SK-N-SH (cell line): ENCODE data around the gene TICAM2. TPM values are rescaled to one million over a fixed set of nuclear protein-coding genes. Genes with fewer than 3 reads are reported as not detected.

Source experiments
- CTCF ChIA-PET: fragments of 300-600, 350-600 bp; formaldehyde crosslinking; extraction: SDS; loops from one replicate; lab custom pipeline; 2021; lab: Yijun Ruan, JAX
- POLR2A ChIA-PET: fragments of 350-600 bp; sonication (Branson Sonifier 250); formaldehyde crosslinking; extraction: SDS; loops from one replicate; lab custom pipeline; 2020; ENCODE audit warnings: antibody characterized with exemption, inconsistent platforms; lab: Yijun Ruan, JAX
- DNase-seq: peaks from one replicate; pipeline ENCODE4 v3.0.0; 2012
- H2AFZ ChIP-seq: fragments of 200-600 bp; sonication (generic); 2 replicates; pipeline ENCODE4 v1.8.1; 2016; ENCODE audit warnings: antibody characterized with exemption, mild to moderate bottlenecking, low read depth
- H3F3A ChIP-seq: fragments of 200-600 bp; sonication (generic); replicated peaks from 2 replicates; pipeline ENCODE3; 2016; ENCODE audit warnings: antibody characterized with exemption, mild to moderate bottlenecking; ENCODE audit not compliant: insufficient read depth
- H3K27ac ChIP-seq, 2 experiments: fragments of 200-500 bp in 1 of 2; fragments of 200-600 bp in 1 of 2; sonication (Bioruptor generic) in 1 of 2; sonication (generic), shearing (Covaris generic) in 1 of 2; 2 replicates each; pipeline versions ENCODE4 v1.5.1 to v1.6.1; 2014 to 2016; ENCODE audit warnings: low read depth in 2 of 2, inconsistent platforms in 1 of 2, low read length in 1 of 2, mild to moderate bottlenecking in 1 of 2, mixed read lengths in 1 of 2
- H3K27me3 ChIP-seq: fragments of 200-600 bp; sonication (generic), shearing (Covaris generic); 2 replicates; pipeline ENCODE4 v1.6.1; 2016; ENCODE audit warnings: mixed run types; ENCODE audit not compliant: insufficient read depth
- H3K36me3 ChIP-seq, 2 experiments: fragments of 200-500 bp in 1 of 2; fragments of 200-600 bp in 1 of 2; sonication (Bioruptor generic) in 1 of 2; sonication (generic) in 1 of 2; replicated peaks in 1 of 2; 2 replicates each; pipeline versions ENCODE3 to v1.5.1; 2014 to 2016; ENCODE audit warnings: low read length in 1 of 2, mild to moderate bottlenecking in 1 of 2; ENCODE audit not compliant: insufficient read depth in 2 of 2, control insufficient read depth in 1 of 2
- H3K4me1 ChIP-seq, 2 experiments: fragments of 200-500 bp in 1 of 2; fragments of 200-600 bp in 1 of 2; sonication (Bioruptor generic) in 1 of 2; sonication (generic), shearing (Covaris generic) in 1 of 2; 2 replicates each; pipeline versions ENCODE4 v1.5.1 to v1.6.1; 2014 to 2016; ENCODE audit warnings: low read depth in 1 of 2, low read length in 1 of 2, mixed run types in 1 of 2; ENCODE audit not compliant: insufficient read depth in 2 of 2, control insufficient read depth in 1 of 2
- H3K4me2 ChIP-seq: fragments of 200-600 bp; sonication (generic), shearing (Covaris generic); 2 replicates; pipeline ENCODE4 v1.6.1; 2017; ENCODE audit warnings: mixed run types
- H3K4me3 ChIP-seq, 2 experiments: fragments of 200-500 bp in 1 of 2; fragments of 200-600 bp in 1 of 2; sonication (Bioruptor generic) in 1 of 2; sonication (generic), shearing (Covaris generic) in 1 of 2; 2 replicates each; pipeline versions ENCODE4 v1.5.1 to v1.8.1; 2014 to 2016; ENCODE audit warnings: low read depth in 2 of 2, inconsistent platforms in 1 of 2, low read length in 1 of 2, mild to moderate bottlenecking in 1 of 2, mixed read lengths in 1 of 2, moderate library complexity in 1 of 2
- H3K79me2 ChIP-seq: fragments of 200-600 bp; sonication (generic); 2 replicates; pipeline ENCODE4 v1.8.1; 2017; ENCODE audit warnings: mild to moderate bottlenecking; ENCODE audit not compliant: insufficient read depth
- H3K9ac ChIP-seq: fragments of 200-600 bp; sonication (generic); 2 replicates; pipeline ENCODE4 v1.6.1; 2017; ENCODE audit warnings: mixed run types
- H3K9me2 ChIP-seq: fragments of 200-600 bp; sonication (generic); 2 replicates; pipeline ENCODE4 v1.6.1; 2017; ENCODE audit warnings: mixed run types
- H3K9me3 ChIP-seq: fragments of 200-600 bp; sonication (generic); 2 replicates; pipeline ENCODE4 v1.6.1; 2017; ENCODE audit warnings: mixed run types, mild to moderate bottlenecking, moderate library complexity
- H4K20me1 ChIP-seq: fragments of 200-600 bp; sonication (generic); 2 replicates; pipeline ENCODE4 v1.6.1; 2017; ENCODE audit warnings: mild to moderate bottlenecking, mixed run types; ENCODE audit not compliant: insufficient read depth
- CHD2 ChIP-seq: fragments of 150-350 bp; IDR thresholded peaks from 2 replicates; pipeline ENCODE4 v1.6.1; 2018; ENCODE audit warnings: low read length; ENCODE audit not compliant: partially characterized antibody
- EZH2phosphoT487 ChIP-seq: fragments of 200-600 bp; sonication (generic); IDR thresholded peaks from 2 replicates; pipeline ENCODE4 v1.6.1; 2017; ENCODE audit warnings: low read depth, mixed run types, mild to moderate bottlenecking, antibody characterized with exemption, moderate library complexity, borderline replicate concordance
- FOXM1 ChIP-seq: IDR thresholded peaks from 2 replicates; pipeline ENCODE4 v1.4.0; 2012; ENCODE audit warnings: low read depth, mild to moderate bottlenecking
- GABPA ChIP-seq: IDR thresholded peaks from 2 replicates; pipeline ENCODE4 v1.4.0; 2012; ENCODE audit warnings: low read depth, mild to moderate bottlenecking
- MEF2A ChIP-seq: IDR thresholded peaks from 2 replicates; pipeline ENCODE4 v1.4.0; 2012; ENCODE audit warnings: low read depth, borderline replicate concordance
- RAD21 ChIP-seq: IDR thresholded peaks from 2 replicates; pipeline ENCODE4 v1.6.1; 2012; ENCODE audit warnings: mild to moderate bottlenecking, low read length
- SMC3 ChIP-seq: IDR thresholded peaks from 2 replicates; pipeline ENCODE4 v1.6.1; 2012; ENCODE audit warnings: low read depth, low read length, improper control_type of control experiment
- TEAD4 ChIP-seq: IDR thresholded peaks from 2 replicates; pipeline ENCODE4 v1.4.0; 2012; ENCODE audit warnings: mild to moderate bottlenecking, borderline replicate concordance; ENCODE audit not compliant: insufficient read depth
- WGBS: methylation state at CpG from one replicate; pipeline ENCODE4 v1.1.6; 2017; ENCODE audit warnings: low lambda C conversion rate; 5-methylcytosine and 5-hydroxymethylcytosine counted together
- polyA plus RNA-seq, 3 experiments: library from polyadenylated mRNA; depleted of rRNA; stranded (reverse); fragments of >200 nt; gene quantifications; 2 replicates each; pipeline ENCODE4 v1.2.3, GENCODE V29; 2012
- TF ChIP-seq, protein P1 (sequence below): IDR thresholded peaks from 2 replicates; pipeline ENCODE4 v1.4.0; 2012; ENCODE audit warnings: low read depth, borderline replicate concordance
- TF ChIP-seq, protein P2 (sequence below): IDR thresholded peaks from 2 replicates; pipeline ENCODE4 v1.4.0; 2012; ENCODE audit warnings: low read depth, borderline replicate concordance
- TF ChIP-seq, protein P3 (sequence below): IDR thresholded peaks from 2 replicates; pipeline ENCODE4 v1.6.1; 2012; ENCODE audit warnings: mild to moderate bottlenecking, low read depth, low read length, moderate library complexity
- TF ChIP-seq, protein P4 (sequence below): IDR thresholded peaks from 2 replicates; pipeline ENCODE4 v1.4.0; 2012; ENCODE audit warnings: low read depth

The TICAM2 gene
- polyA plus RNA-seq, 1 of the 3 experiments (the other 2 are of a cell fraction): not detected

DNA sequence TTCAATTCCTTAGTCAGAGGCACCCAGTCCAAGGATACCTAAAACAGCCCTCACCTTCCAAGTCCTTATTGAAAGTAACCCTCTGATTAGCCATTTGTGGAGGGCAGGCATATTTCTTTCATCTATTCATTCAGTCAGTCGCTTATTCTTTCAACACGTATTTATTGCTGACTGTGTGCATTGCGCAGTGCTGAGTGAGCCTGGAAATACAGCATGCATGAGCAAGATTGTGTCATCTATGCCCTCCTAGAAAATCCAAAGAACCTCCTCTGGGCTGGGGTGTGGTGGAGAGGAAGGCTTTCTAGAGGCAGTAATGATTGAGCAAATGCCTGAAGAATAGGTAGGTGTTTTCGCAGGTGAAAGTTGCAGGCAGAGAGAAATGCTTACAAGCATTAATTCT lies 49.2 kb downstream of the TICAM2 start:
- WGBS: 79% methylated on average over 4 of the region's 4 CpGs
- Histone ChIP-seq H3K4me1 (peaks cover 2 to 9% of the 10 kb centered on the region in 2 experiments; a peak in 2 of 4 replicates), H3K27me3 (no peaks in the 10 kb centered on the region)
- POLR2A ChIA-PET: no interaction called here
- TF ChIP-seq, protein P1, sequence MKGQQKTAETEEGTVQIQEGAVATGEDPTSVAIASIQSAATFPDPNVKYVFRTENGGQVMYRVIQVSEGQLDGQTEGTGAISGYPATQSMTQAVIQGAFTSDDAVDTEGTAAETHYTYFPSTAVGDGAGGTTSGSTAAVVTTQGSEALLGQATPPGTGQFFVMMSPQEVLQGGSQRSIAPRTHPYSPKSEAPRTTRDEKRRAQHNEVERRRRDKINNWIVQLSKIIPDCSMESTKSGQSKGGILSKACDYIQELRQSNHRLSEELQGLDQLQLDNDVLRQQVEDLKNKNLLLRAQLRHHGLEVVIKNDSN: no peak
- TF ChIP-seq, protein P2, sequence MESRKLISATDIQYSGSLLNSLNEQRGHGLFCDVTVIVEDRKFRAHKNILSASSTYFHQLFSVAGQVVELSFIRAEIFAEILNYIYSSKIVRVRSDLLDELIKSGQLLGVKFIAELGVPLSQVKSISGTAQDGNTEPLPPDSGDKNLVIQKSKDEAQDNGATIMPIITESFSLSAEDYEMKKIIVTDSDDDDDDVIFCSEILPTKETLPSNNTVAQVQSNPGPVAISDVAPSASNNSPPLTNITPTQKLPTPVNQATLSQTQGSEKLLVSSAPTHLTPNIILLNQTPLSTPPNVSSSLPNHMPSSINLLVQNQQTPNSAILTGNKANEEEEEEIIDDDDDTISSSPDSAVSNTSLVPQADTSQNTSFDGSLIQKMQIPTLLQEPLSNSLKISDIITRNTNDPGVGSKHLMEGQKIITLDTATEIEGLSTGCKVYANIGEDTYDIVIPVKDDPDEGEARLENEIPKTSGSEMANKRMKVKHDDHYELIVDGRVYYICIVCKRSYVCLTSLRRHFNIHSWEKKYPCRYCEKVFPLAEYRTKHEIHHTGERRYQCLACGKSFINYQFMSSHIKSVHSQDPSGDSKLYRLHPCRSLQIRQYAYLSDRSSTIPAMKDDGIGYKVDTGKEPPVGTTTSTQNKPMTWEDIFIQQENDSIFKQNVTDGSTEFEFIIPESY: no peak
- no peak for TF ChIP-seq TEAD4
- TF ChIP-seq FOXM1: no peak
- no peak for TF ChIP-seq GABPA
- TF ChIP-seq CHD2: no peak
- TF ChIP-seq SMC3: no peak
- TF ChIP-seq RAD21: no peak
- no peak for TF ChIP-seq MEF2A
- TF ChIP-seq, protein P3, sequence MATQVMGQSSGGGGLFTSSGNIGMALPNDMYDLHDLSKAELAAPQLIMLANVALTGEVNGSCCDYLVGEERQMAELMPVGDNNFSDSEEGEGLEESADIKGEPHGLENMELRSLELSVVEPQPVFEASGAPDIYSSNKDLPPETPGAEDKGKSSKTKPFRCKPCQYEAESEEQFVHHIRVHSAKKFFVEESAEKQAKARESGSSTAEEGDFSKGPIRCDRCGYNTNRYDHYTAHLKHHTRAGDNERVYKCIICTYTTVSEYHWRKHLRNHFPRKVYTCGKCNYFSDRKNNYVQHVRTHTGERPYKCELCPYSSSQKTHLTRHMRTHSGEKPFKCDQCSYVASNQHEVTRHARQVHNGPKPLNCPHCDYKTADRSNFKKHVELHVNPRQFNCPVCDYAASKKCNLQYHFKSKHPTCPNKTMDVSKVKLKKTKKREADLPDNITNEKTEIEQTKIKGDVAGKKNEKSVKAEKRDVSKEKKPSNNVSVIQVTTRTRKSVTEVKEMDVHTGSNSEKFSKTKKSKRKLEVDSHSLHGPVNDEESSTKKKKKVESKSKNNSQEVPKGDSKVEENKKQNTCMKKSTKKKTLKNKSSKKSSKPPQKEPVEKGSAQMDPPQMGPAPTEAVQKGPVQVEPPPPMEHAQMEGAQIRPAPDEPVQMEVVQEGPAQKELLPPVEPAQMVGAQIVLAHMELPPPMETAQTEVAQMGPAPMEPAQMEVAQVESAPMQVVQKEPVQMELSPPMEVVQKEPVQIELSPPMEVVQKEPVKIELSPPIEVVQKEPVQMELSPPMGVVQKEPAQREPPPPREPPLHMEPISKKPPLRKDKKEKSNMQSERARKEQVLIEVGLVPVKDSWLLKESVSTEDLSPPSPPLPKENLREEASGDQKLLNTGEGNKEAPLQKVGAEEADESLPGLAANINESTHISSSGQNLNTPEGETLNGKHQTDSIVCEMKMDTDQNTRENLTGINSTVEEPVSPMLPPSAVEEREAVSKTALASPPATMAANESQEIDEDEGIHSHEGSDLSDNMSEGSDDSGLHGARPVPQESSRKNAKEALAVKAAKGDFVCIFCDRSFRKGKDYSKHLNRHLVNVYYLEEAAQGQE: no peak
- TF ChIP-seq EZH2phosphoT487: no peak
- TF ChIP-seq, protein P4, sequence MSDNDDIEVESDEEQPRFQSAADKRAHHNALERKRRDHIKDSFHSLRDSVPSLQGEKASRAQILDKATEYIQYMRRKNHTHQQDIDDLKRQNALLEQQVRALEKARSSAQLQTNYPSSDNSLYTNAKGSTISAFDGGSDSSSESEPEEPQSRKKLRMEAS: no peak
- TF ChIP-seq, all 33 proteins: peak for 0
- no peaks in the 10 kb centered on the region for H3K9me2 ChIP-seq
- H3K9ac ChIP-seq: no peak overlapping the region
- no peaks in the 10 kb centered on the region for H3K79me2 ChIP-seq
- CTCF ChIA-PET: interaction anchor here (1.5 kb wide), 1 partner anchor 9 kb away, joined by 3 read pairs; the partner anchor contains the start of gene FEM1C
- H3K4me3 ChIP-seq: no peak overlapping the region
- no peaks in the 10 kb centered on the region for H3F3A ChIP-seq
- H3K27ac ChIP-seq: no peak overlapping the region
- no peaks in the 10 kb centered on the region for H3K36me3 ChIP-seq
- no peaks in the 10 kb centered on the region for H3K9me3 ChIP-seq
- H3K4me2 ChIP-seq: no peak overlapping the region
- no peak for DNase-seq
- no peak overlapping the region for H2AFZ ChIP-seq
- no peaks in the 10 kb centered on the region for H4K20me1 ChIP-seq
